HepG2 (cell line): ENCODE data around the gene NUDT2. TPM values are rescaled to one million over a fixed set of nuclear protein-coding genes. Genes with fewer than 3 reads are reported as not detected.
A peak's percentile ranks its signal among the peaks of the same experiment; 100 is the strongest.

ENCODE experiments used
- CREM ChIP-seq, 2 experiments: sonication (generic) in 1 of 2; formaldehyde crosslinking in 1 of 2; IDR thresholded peaks; 2 replicates each; pipeline versions ENCODE4 v1.4.0 to v1.6.1; 2016 to 2020; ENCODE audit warnings: antibody characterized with exemption in 1 of 2, mild to moderate bottlenecking in 1 of 2, missing genetic modification reagents in 1 of 2
- GATA4 ChIP-seq: sonication (generic); IDR thresholded peaks from 2 replicates; pipeline ENCODE4 v1.6.1; 2016; ENCODE audit warnings: antibody characterized with exemption, low read depth, borderline replicate concordance
- HBP1 ChIP-seq: IDR thresholded peaks from 2 replicates; pipeline ENCODE4 v1.6.1; 2016; ENCODE audit warnings: low read depth, control low read depth
- HIVEP1 ChIP-seq: sonication (generic); formaldehyde crosslinking; IDR thresholded peaks from 2 replicates; pipeline ENCODE4 v1.4.0; 2020; ENCODE audit warnings: mild to moderate bottlenecking, missing genetic modification reagents
- HNF4A ChIP-seq: sonication (generic); formaldehyde crosslinking; IDR thresholded peaks from 2 replicates; pipeline ENCODE4 v1.4.0; 2020; ENCODE audit warnings: missing genetic modification reagents
- HOXA5 ChIP-seq: sonication (generic); formaldehyde crosslinking; IDR thresholded peaks from 2 replicates; pipeline ENCODE4 v1.4.0; 2020; ENCODE audit warnings: missing genetic modification reagents
- KMT2B ChIP-seq: IDR thresholded peaks from 2 replicates; pipeline ENCODE4 v1.6.1; 2016; ENCODE audit warnings: missing genetic modification reagents, missing compliant biosample characterization
- LRRFIP1 ChIP-seq: sonication (generic); formaldehyde crosslinking; conservative IDR thresholded peaks from 2 replicates; pipeline ENCODE4 v1.4.0; 2020; ENCODE audit warnings: missing genetic modification reagents
- NFRKB ChIP-seq: fragments of 450-650 bp; IDR thresholded peaks from 2 replicates; pipeline ENCODE4 v1.6.1; 2017
- PAWR ChIP-seq: sonication (generic); formaldehyde crosslinking; IDR thresholded peaks from 2 replicates; pipeline ENCODE4 v1.4.0; 2020; ENCODE audit warnings: missing genetic modification reagents, mild to moderate bottlenecking, borderline replicate concordance
- PBX2 ChIP-seq: IDR thresholded peaks from 2 replicates; pipeline ENCODE4 v1.6.1; 2016; ENCODE audit warnings: control low read depth
- RFX1 ChIP-seq: fragments of 450-650 bp; IDR thresholded peaks from 2 replicates; pipeline ENCODE4 v1.6.1; 2017
- SCMH1 ChIP-seq: sonication (generic); formaldehyde crosslinking; IDR thresholded peaks from 2 replicates; pipeline ENCODE4 v1.9.0; 2021; ENCODE audit warnings: missing genetic modification reagents, mild to moderate bottlenecking, borderline replicate concordance
- SKI ChIP-seq: fragments of 450-650 bp; IDR thresholded peaks from one replicate; pipeline ENCODE4 v1.6.1; 2018; ENCODE audit warnings: mild to moderate bottlenecking; ENCODE audit not compliant: partially characterized antibody
- SNAPC2 ChIP-seq: sonication (generic); formaldehyde crosslinking; IDR thresholded peaks from 2 replicates; pipeline ENCODE4 v1.8.1; 2022; ENCODE audit warnings: mild to moderate bottlenecking, missing genetic modification reagents
- SRF ChIP-seq: IDR thresholded peaks from 2 replicates; pipeline ENCODE4 v1.6.1; 2011; ENCODE audit warnings: mild to moderate bottlenecking, low read depth, low read length, moderate library complexity
- STAG1 ChIP-seq: sonication (generic); formaldehyde crosslinking; IDR thresholded peaks from 2 replicates; pipeline ENCODE4 v1.4.0; 2020; ENCODE audit warnings: missing genetic modification reagents
- SYNCRIP ChIP-seq: fragments of 200-400 bp; formaldehyde crosslinking; IDR thresholded peaks from 2 replicates; pipeline ENCODE4 v1.6.1; 2018; ENCODE audit warnings: mild to moderate bottlenecking, low read depth, low read length; ENCODE audit not compliant: insufficient read depth
- ZBTB3 ChIP-seq: sonication (generic); formaldehyde crosslinking; IDR thresholded peaks from 2 replicates; pipeline ENCODE4 v1.4.0; 2020; ENCODE audit warnings: low read depth, mild to moderate bottlenecking, moderate library complexity, missing genetic modification reagents, borderline replicate concordance
- ZBTB8A ChIP-seq: sonication (generic); formaldehyde crosslinking; IDR thresholded peaks from 2 replicates; pipeline ENCODE4 v1.4.0; 2020; ENCODE audit warnings: mild to moderate bottlenecking, low read depth, missing genetic modification reagents, borderline replicate concordance
- ZC3H4 ChIP-seq: sonication (generic); formaldehyde crosslinking; IDR thresholded peaks from 2 replicates; pipeline ENCODE4 v1.4.0; 2020; ENCODE audit warnings: missing genetic modification reagents, borderline replicate concordance
- ZMAT3 ChIP-seq: sonication (generic); formaldehyde crosslinking; conservative IDR thresholded peaks from 2 replicates; pipeline ENCODE4 v1.7.0; 2021; ENCODE audit warnings: missing genetic modification reagents
- ZNF20 ChIP-seq: sonication (generic); formaldehyde crosslinking; IDR thresholded peaks from 2 replicates; pipeline ENCODE4 v1.4.0; 2020; ENCODE audit warnings: mild to moderate bottlenecking, moderate library complexity, missing genetic modification reagents
- ZNF205 ChIP-seq: IDR thresholded peaks from 2 replicates; pipeline ENCODE4 v1.6.1; 2018; ENCODE audit warnings: missing biosample characterization, missing genetic modification reagents
- ZNF225 ChIP-seq: sonication (generic); formaldehyde crosslinking; IDR thresholded peaks from 2 replicates; pipeline ENCODE4 v1.4.0; 2020; ENCODE audit warnings: mild to moderate bottlenecking, missing genetic modification reagents
- ZNF614 ChIP-seq: IDR thresholded peaks from 2 replicates; pipeline ENCODE4 v1.6.1; 2018; ENCODE audit warnings: missing biosample characterization, missing genetic modification reagents, inconsistent platforms, borderline replicate concordance
- ZNF672 ChIP-seq: sonication (generic); formaldehyde crosslinking; IDR thresholded peaks from 2 replicates; pipeline ENCODE4 v1.8.1; 2022; ENCODE audit warnings: missing genetic modification reagents
- ZNF746 ChIP-seq: sonication (generic); formaldehyde crosslinking; IDR thresholded peaks from 2 replicates; pipeline ENCODE4 v1.8.0; 2022; ENCODE audit warnings: mild to moderate bottlenecking, missing genetic modification reagents
- ZSCAN25 ChIP-seq: sonication (generic); formaldehyde crosslinking; IDR thresholded peaks from 2 replicates; pipeline ENCODE4 v1.8.0; 2022; ENCODE audit warnings: mild to moderate bottlenecking, missing genetic modification reagents
- polyA plus RNA-seq, 8 experiments: library from polyadenylated mRNA; depleted of rRNA in 3 of 8; stranded (reverse) in 7 of 8; unstranded in 1 of 8; fragments of >200 nt; fragmentation: Illumina TruSeq in 4 of 8; extraction: Trizol in 4 of 8; gene quantifications; 2 replicates each; pipeline versions ENCODE4 v1.2.1 to v1.2.3, GENCODE V29; 2011 to 2016; ENCODE audit warnings: low read depth in 4 of 8, missing spikeins in 1 of 8, mixed read lengths in 1 of 8; ENCODE audit not compliant: insufficient read depth in 1 of 8
- total RNA-seq, 5 experiments: library from RNA; depleted of rRNA; stranded (reverse); fragments of >200 nt; fragmentation: Illumina TruSeq; extraction: Trizol; gene quantifications; 2 replicates each; pipeline ENCODE4 v1.2.3, GENCODE V29; 2016; ENCODE audit warnings: low read depth in 1 of 5

NUDT2 gene
- total and polyA plus RNA-seq, 2 of the 13 experiments (the other 11 are each of a cell fraction or from before 2014, with no cell fraction given): 19.9 to 24.6 TPM

- TF ChIP-seq SYNCRIP (no peak), SRF (no peak), PBX2 (CRISPR knock-in tag) (peak; percentile 66), ZNF746 (no peak), KMT2B (0 out of 2 replicates have a peak, but pooled peaks have one; percentile 32), ZNF225 (CRISPR knock-in tag) (no peak), ZBTB3 (CRISPR knock-in tag) (peak; percentile 82; the same call in 1 of the 2 replicates), HIVEP1 (CRISPR knock-in tag) (peak; percentile 55; the same call in 1 of the 2 replicates), SKI (peak; percentile 47), LRRFIP1 (CRISPR knock-in tag) (no peak), GATA4 (peak; percentile 39; the same call in 1 of the 2 replicates), CREM (IDR thresholded peaks at IDR 0.05) (peak; percentile 55), CREM (CRISPR knock-in tag; IDR thresholded peaks at IDR 0.05) (no peak), RFX1 (no peak), ZC3H4 (CRISPR knock-in tag) (no peak), PAWR (no peak), HBP1 (CRISPR knock-in tag) (no peak), ZNF205 (CRISPR knock-in tag) (no peak), ZSCAN25 (CRISPR knock-in tag) (no peak; the same call in 1 of the 2 replicates), NFRKB (no peak), SCMH1 (CRISPR knock-in tag) (no peak), ZBTB8A (CRISPR knock-in tag) (no peak), HNF4A (CRISPR knock-in tag) (peak; percentile 86), ZMAT3 (CRISPR knock-in tag) (no peak), ZNF20 (CRISPR knock-in tag) (no peak), SNAPC2 (CRISPR knock-in tag) (no peak), STAG1 (CRISPR knock-in tag) (peak; percentile 43), ZNF672 (CRISPR knock-in tag) (no peak), ZNF614 (CRISPR knock-in tag) (no peak; the same call in 1 of the 2 replicates), HOXA5 (CRISPR knock-in tag) (no peak)
Measured at GRCh38 chr9:34374905-34375552, 45.7 kb downstream of the NUDT2 start (continued).
